LNCAP (cell line): Measurements from ENCODE around the gene CDKL4.

Experiments used
- TF ChIP-seq, protein P1 (sequence below): fragments of 450-650 bp; IDR thresholded peaks from 2 replicates; pipeline ENCODE4 v1.5.1; 2017; ENCODE audit warnings: mild to moderate bottlenecking

The CDKL4 gene

GRCh38 chr2:39225567-39225966 is 18.2 kb downstream of the CDKL4 start:
- TF ChIP-seq, protein P1, sequence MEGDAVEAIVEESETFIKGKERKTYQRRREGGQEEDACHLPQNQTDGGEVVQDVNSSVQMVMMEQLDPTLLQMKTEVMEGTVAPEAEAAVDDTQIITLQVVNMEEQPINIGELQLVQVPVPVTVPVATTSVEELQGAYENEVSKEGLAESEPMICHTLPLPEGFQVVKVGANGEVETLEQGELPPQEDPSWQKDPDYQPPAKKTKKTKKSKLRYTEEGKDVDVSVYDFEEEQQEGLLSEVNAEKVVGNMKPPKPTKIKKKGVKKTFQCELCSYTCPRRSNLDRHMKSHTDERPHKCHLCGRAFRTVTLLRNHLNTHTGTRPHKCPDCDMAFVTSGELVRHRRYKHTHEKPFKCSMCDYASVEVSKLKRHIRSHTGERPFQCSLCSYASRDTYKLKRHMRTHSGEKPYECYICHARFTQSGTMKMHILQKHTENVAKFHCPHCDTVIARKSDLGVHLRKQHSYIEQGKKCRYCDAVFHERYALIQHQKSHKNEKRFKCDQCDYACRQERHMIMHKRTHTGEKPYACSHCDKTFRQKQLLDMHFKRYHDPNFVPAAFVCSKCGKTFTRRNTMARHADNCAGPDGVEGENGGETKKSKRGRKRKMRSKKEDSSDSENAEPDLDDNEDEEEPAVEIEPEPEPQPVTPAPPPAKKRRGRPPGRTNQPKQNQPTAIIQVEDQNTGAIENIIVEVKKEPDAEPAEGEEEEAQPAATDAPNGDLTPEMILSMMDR = no peak

DNA sequence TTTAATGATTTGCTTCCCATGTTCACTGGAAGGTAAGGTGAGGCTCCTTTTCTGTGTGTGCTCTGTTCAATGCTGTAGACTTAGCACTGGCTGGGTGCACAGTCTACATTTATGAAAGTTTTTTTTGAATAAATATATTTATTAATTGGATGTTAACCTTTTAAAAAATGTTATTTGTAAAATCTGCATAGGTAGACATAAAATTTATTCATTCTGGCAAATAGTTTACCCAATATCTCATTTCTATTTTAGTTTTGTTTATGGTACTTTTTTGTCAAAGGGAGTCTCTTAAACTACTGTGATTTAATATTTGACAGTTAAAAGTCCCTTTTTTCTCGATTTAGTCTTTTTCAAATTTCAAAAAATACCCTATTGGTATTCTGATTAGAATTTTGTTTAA is 19.9 kb downstream of the CDKL4 start:
- TF ChIP-seq, protein P1 = no peak

- TF ChIP-seq, protein P1 = no peak
Observed at GRCh38 chr2:39221459-39221858, 22.3 kb downstream of the CDKL4 start.

DNA sequence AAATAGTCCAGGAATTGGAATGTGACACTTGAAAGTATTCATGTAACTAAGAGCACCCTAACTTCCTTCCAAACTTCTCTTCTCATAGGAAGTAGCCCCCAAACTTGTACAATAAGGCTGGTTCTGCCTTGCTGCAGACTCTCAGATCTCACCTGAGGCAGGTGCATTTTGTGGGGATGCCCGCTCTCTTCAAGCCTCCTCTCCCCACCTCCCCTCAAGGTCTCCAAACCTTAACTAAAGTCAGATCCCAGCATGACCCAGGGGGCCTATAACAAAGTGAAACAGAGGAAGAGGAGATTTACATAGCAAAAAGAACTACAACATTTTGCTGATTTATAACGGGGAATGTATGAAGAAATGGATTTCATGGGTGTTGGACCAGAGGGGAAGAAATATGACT is 23.6 kb downstream of the CDKL4 start:
- TF ChIP-seq, protein P1 = no peak

DNA sequence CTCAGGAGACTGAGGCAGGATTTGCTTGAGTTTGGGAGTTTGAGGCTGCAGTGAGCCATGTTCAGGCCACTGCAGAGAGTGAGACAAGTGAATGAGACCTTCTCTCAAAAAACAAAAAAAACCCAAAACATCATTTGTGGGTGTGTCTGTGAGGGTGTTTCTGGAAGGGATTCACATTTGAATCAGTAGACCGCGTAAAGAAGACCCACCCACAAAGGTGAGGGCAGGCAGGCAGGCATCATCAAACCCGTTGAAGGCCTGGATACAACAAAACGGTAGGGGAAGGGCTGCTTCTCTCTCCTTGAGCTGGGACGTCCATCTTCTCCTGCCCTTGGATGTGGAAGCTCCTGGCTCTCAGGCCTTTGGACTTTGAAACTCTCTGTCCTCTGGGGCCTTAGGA is 25.4 kb downstream of the CDKL4 start:
- TF ChIP-seq, protein P1 = no peak

DNA sequence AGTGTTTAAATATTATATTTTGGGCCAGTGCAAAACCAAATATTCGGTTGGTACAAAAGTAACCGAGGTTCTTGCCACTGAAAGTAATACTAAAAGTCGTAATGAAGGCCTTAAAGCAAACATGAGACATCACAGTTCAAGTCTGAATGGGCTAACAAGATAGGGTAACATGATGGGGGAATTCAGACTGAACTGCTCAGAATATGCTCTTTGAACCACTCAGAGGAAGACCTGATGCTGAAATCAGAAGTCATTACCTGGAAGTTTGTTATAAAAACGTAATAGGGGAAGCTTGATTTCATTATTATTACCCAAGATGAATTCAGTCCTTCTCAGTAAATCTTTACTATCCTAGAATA is 26.6 kb downstream of the CDKL4 start:
- TF ChIP-seq, protein P1 = no peak

DNA sequence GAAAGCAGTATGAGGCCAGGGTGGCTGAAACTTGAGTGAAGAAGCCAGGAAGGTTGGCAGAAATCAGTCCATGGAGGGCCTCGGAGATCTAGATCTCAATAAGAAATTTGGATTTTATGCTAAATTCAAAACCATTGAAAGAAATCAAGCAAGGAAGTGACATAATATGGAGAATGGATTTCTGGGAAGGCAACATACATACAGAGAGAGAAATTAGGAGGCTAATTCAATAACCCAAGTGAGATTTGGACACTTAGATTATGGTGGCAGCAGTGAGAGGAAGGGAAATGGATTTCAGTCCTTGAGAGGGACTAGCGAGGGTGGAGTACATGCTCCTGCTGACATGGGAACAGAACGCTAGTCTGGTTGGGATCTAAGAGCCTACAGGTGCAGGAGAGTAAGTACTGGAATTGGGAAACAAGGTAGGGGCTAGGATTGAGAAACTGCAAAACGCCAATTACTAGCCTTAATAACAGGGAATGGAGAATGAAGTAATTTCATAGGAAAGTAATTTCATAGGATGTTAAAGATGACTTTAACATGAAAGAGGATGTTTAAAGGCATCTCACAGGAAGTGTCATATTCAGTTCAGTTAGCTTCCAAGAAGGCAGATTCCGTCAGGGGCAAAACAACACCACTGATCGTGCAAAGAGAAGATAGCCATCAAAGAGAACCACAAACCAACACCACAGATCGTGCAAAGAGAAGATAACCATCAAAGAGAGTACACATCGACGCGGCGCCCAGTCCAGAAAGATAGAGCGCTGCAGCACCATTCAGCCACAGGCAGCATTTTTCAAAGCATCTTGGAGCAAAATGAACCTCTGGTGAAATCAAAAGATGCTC is 27.2 kb downstream of the CDKL4 start:
- TF ChIP-seq, protein P1 = no peak
